ENCODE measurements around the gene CCDC102A. TPM values are rescaled to one million over a fixed set of nuclear protein-coding genes. Genes with fewer than 3 reads are reported as not detected.

CCDC102A gene
- total RNA-seq, 4 donors from 2014 or later, result 2.2 to 17.7 (median 3.7) TPM

DNA sequence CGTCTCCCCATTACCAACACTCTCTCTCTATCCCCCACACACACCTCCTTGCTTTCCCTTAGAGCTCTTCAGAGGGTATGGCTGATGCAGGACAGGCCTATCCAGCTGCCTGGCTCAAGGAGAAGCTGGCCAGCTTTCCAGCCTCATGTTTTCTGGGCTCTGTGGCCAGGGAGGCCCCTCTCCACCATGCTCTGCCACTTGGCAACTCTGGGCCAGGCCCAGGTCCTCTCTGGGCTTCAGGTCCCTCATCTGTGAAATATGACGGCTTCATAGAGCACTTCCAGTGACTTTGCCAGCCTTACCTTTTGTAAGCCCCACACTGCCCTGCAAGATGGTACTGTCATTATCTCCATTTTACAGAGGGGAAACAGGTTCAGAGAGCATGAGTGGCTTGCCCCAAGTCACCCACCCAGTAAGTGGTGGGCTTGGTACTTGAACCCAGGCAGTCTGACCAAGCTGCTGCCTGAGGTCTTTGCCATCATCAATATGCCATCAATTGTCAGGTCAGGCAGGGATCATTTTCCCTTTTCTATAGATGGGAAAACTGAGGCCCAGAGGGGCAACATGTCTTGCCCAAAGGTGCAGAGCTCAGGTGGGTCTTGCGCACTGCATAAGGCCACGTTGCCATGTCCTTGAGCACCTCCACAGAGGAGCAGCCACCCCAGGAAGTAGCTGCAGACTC, 5.5 kb upstream of the CCDC102A start:
- 85% methylated on average over 4 of the region's 4 CpGs; no CpG with 5 or more reads in 1 of the 2 donors for WGBS, 2 donors (ENCODE audit: low coverage in 1 of 2)
- no peak for DNase-seq
- peaks cover 4% of the 10 kb centered on the region for H3K27me3 ChIP-seq
- H3K4me3 ChIP-seq, result no peak overlapping the region
- intact Hi-C loops (cut with DNase I; ENCODE audit: low total_unique reads), result no loop called here
- peaks cover 0 to 7% (median 4%) of the 10 kb centered on the region in 4 donors for H3K4me1 ChIP-seq
- no peaks in the 10 kb centered on the region for H3K9me3 ChIP-seq
- H3K27ac ChIP-seq, result peak overlapping the region in 1 of 4 donors; percentile 1
- no peaks in the 10 kb centered on the region for H3K36me3 ChIP-seq
- in situ Hi-C loops (cut with MboI; ENCODE audit: low pct_ligation_motif_present in 1 of 4, low pct_unique_long_range_greater_than_20kb in 1 of 4, low sequenced_read_pairs in 3 of 4), result no loop called here
- TF ChIP-seq POLR2A (IDR thresholded peaks at IDR 0.05), result no peak
- no peak for TF ChIP-seq POLR2AphosphoS5 (IDR thresholded peaks at IDR 0.05)
- TF ChIP-seq, protein P1, sequence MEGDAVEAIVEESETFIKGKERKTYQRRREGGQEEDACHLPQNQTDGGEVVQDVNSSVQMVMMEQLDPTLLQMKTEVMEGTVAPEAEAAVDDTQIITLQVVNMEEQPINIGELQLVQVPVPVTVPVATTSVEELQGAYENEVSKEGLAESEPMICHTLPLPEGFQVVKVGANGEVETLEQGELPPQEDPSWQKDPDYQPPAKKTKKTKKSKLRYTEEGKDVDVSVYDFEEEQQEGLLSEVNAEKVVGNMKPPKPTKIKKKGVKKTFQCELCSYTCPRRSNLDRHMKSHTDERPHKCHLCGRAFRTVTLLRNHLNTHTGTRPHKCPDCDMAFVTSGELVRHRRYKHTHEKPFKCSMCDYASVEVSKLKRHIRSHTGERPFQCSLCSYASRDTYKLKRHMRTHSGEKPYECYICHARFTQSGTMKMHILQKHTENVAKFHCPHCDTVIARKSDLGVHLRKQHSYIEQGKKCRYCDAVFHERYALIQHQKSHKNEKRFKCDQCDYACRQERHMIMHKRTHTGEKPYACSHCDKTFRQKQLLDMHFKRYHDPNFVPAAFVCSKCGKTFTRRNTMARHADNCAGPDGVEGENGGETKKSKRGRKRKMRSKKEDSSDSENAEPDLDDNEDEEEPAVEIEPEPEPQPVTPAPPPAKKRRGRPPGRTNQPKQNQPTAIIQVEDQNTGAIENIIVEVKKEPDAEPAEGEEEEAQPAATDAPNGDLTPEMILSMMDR (IDR thresholded peaks at IDR 0.05), result no peak
- no peak for TF ChIP-seq EP300 (IDR thresholded peaks at IDR 0.05; ENCODE audit: low read depth)

DNA sequence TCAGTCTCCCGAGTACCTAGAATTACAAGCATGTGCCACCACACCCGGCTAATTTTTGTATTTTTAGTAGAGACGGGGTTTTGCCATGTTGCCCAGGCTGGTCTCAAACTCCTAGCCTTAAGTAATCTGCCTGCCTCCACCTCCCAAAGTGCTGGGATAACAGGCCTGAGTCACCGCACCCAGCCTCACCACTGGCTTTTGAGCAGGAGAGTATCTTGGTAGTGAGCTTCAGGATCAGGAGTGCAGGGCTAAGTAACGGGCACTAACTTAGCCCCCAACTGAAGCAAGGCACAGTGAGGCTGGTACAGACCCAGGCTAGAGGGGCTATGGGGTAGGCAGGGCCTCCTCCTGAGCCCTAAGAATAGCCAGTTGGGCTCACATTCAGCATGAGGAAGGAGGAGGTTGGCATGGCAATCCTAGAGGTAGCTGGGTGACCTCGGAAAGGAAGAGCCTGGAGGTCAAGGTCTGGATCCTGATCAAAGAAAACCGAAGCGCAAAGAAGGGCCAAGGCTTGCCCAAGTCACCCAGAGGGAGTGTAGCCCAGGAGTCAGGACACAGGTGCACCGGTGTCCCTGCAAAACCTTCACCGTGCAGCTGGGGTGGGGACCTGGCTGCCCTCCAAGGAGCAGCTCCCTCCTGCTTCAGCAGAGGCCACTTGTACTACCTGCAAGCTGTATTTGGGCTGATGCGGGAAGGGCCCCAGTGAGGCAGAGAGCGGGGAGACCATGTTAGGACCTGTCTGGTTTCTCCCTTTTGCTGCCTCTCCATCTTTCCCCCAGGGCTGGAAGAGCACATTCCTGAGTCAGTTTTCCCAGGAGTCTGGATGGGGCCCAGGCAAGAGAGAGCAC, 4.8 kb upstream of the CCDC102A start:
- H3K4me3 ChIP-seq, result no peak overlapping the region
- H3K4me1 ChIP-seq, result peaks cover 0 to 12% (median 9%) of the 10 kb centered on the region in 4 donors
- H3K27ac ChIP-seq, result peak overlapping the region in 1 of 4 donors; percentile 1
- H3K9me3 ChIP-seq, result no peaks in the 10 kb centered on the region
- WGBS, 2 donors (ENCODE audit: low coverage in 1 of 2), result 79% methylated on average over 11 of the region's 12 CpGs; no CpG with 5 or more reads in 1 of the 2 donors
- intact Hi-C loops (cut with DNase I; ENCODE audit: low total_unique reads) (no loop called here), in situ Hi-C loops (cut with MboI; ENCODE audit: low pct_ligation_motif_present in 1 of 4, low pct_unique_long_range_greater_than_20kb in 1 of 4, low sequenced_read_pairs in 3 of 4) (no loop called here)
- DNase-seq, result no peak
- H3K27me3 ChIP-seq, result peaks cover 9% of the 10 kb centered on the region
- no peaks in the 10 kb centered on the region for H3K36me3 ChIP-seq
- no peak for TF ChIP-seq POLR2AphosphoS5 (IDR thresholded peaks at IDR 0.05)

DNA sequence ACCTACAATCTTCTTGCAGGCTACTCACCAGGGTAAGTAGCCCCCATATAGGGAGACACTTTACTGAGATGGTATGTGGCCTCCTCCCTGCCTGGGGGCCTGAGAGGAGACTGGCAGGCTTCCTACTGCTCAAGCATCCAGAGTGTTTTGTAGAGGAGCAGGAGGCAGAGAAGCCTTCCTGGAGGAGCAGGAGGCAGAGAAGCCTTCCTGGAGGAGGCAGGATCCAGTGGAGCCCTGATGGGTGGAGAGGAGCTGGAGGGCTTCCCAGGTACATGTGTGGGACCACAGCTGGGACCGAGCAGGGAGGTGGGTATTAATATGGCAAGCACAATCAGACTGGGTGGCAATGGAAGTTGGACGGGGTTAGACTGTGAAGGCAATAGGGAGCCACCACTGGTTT, 4.0 kb upstream of the CCDC102A start:
- H3K9me3 ChIP-seq, result no peaks in the 10 kb centered on the region
- peaks cover 0 to 15% (median 12%) of the 10 kb centered on the region in 4 donors for H3K4me1 ChIP-seq
- in situ Hi-C loops (cut with MboI; ENCODE audit: low pct_ligation_motif_present in 1 of 4, low pct_unique_long_range_greater_than_20kb in 1 of 4, low sequenced_read_pairs in 3 of 4) (no loop called here), intact Hi-C loops (cut with DNase I; ENCODE audit: low total_unique reads) (no loop called here)
- peaks cover 9% of the 10 kb centered on the region for H3K27me3 ChIP-seq
- TF ChIP-seq POLR2AphosphoS5 (IDR thresholded peaks at IDR 0.05) (no peak), POLR2A (IDR thresholded peaks at IDR 0.05) (no peak), EP300 (IDR thresholded peaks at IDR 0.05; ENCODE audit: low read depth) (no peak)
- TF ChIP-seq, protein P1 (IDR thresholded peaks at IDR 0.05), result no peak
- no peak overlapping the region for H3K4me3 ChIP-seq
- 91% methylated on average over 2 of the region's 2 CpGs; no CpG with 5 or more reads in 1 of the 2 donors for WGBS, 2 donors (ENCODE audit: low coverage in 1 of 2)
- H3K27ac ChIP-seq, result no peak overlapping the region
- no peaks in the 10 kb centered on the region for H3K36me3 ChIP-seq
- no peak for DNase-seq

DNA sequence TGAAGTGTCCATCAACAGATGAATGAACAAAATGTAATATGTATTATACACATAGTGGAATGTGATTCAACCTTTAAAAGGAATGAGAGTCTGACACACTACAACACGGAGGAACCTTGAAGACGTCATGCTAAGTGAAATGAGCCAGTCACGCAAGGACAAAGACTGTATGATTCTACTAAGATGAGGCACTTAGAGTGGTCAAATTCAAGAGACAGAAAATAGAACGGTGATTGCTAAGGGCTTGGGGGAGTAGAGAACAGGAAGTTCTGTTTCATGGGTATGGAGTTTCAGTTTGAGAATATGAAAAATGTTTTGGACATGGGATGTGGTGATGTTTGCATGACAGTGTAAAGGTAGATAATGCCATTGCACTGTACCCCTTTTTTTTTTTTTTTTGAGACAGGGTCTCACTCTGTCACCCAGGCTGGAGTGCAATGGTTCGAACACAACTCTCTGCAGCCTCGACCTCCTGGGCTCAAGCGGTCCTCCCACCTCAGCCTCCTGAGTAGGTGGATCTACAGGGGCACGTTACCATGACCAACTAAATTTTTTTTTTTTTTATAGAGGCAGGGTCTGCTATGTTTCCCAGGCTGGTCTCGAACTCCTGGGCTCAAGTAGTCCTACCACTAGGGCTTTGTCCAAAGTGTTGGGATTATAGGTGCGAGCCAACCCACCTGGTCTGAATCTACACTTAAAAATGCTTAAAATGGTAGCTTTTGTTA, 2.9 kb upstream of the CCDC102A start:
- intact Hi-C loops (cut with DNase I; ENCODE audit: low total_unique reads), result no loop called here
- no peak overlapping the region for H3K4me3 ChIP-seq
- H3K27ac ChIP-seq, result no peak overlapping the region
- H3K36me3 ChIP-seq, result no peaks in the 10 kb centered on the region
- TF ChIP-seq POLR2AphosphoS5 (IDR thresholded peaks at IDR 0.05) (no peak), EP300 (IDR thresholded peaks at IDR 0.05; ENCODE audit: low read depth) (no peak), POLR2A (IDR thresholded peaks at IDR 0.05) (no peak)
- TF ChIP-seq, protein P1 (IDR thresholded peaks at IDR 0.05), result no peak
- no peaks in the 10 kb centered on the region for H3K9me3 ChIP-seq
- DNase-seq, result no peak
- peaks cover 9% of the 10 kb centered on the region for H3K27me3 ChIP-seq
- peaks cover under 1 to 21% (median 17%) of the 10 kb centered on the region in 4 donors for H3K4me1 ChIP-seq
- in situ Hi-C loops (cut with MboI; ENCODE audit: low pct_ligation_motif_present in 1 of 4, low pct_unique_long_range_greater_than_20kb in 1 of 4, low sequenced_read_pairs in 3 of 4), result no loop called here
- 72 to 82% methylated on average over 6 to 10 of the region's 10 CpGs for WGBS, 2 donors (ENCODE audit: low coverage in 1 of 2)
